B cell (primary cell): ENCODE measurements around the gene ADAM12.

ENCODE experiments used
- EZH2 ChIP-seq: IDR thresholded peaks from 2 replicates; pipeline ENCODE4 v1.6.1; 2012; ENCODE audit warnings: borderline replicate concordance, low read depth, mild to moderate bottlenecking, moderate library complexity, low read length; ENCODE audit not compliant: insufficient read depth, poor library complexity, severe bottlenecking
- TF ChIP-seq, protein P1 (sequence below): fragments of 200-600 bp; IDR thresholded peaks from one replicate; pipeline ENCODE4 v1.8.0; 2022; ENCODE audit warnings: antibody characterized with exemption, mild to moderate bottlenecking

DNA sequence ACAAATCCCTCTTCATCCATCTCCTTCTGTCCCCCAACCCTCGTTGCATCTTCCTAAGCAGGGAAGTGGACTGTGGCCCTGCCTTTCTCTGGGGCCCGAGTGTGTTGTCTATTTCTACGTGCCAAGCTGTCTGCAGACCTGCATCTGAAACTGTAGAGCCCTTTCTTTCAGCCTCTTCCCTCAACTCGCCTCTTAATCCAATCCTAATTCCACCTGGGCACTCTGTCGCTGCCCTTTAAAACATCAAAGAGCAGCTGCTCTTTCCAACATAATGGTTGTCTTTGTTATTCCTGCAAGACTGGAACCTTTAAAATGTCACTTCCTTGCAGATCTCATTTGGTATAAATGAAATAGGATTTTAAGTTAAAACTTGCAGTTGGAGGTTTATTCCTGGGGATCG lies 21.5 kb upstream of the ADAM12 start:
- no peak for TF ChIP-seq EZH2
- TF ChIP-seq, protein P1, sequence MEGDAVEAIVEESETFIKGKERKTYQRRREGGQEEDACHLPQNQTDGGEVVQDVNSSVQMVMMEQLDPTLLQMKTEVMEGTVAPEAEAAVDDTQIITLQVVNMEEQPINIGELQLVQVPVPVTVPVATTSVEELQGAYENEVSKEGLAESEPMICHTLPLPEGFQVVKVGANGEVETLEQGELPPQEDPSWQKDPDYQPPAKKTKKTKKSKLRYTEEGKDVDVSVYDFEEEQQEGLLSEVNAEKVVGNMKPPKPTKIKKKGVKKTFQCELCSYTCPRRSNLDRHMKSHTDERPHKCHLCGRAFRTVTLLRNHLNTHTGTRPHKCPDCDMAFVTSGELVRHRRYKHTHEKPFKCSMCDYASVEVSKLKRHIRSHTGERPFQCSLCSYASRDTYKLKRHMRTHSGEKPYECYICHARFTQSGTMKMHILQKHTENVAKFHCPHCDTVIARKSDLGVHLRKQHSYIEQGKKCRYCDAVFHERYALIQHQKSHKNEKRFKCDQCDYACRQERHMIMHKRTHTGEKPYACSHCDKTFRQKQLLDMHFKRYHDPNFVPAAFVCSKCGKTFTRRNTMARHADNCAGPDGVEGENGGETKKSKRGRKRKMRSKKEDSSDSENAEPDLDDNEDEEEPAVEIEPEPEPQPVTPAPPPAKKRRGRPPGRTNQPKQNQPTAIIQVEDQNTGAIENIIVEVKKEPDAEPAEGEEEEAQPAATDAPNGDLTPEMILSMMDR, result no peak
